Tibial nerve (tissue), 3 donors: ENCODE measurements around the gene PARD6A.

Source experiments
- CTCF ChIP-seq, 5 experiments: fragments of 200-600 bp in 3 of 5; fragments of 450-650 bp in 2 of 5; sonication (generic) in 3 of 5; IDR thresholded peaks; one replicate each; pipeline ENCODE4 v1.5.1; 2016 to 2019; ENCODE audit warnings: antibody characterized with exemption in 5 of 5, mild to moderate bottlenecking in 3 of 5, moderate library complexity in 2 of 5
- POLR2A ChIP-seq, 2 donors: fragments of 450-650 bp; IDR thresholded peaks; one replicate each; pipeline ENCODE4 v1.6.1; 2017; ENCODE audit warnings: antibody characterized with exemption in 2 of 2, mild to moderate bottlenecking in 2 of 2, moderate library complexity in 2 of 2

- no peak for TF ChIP-seq POLR2A (IDR thresholded peaks at IDR 0.05)
- peak in 2 of 5 experiments; percentile 19 to 25 for TF ChIP-seq CTCF (IDR thresholded peaks at IDR 0.05)
Observed at GRCh38 chr16:67653128-67653788, 7.5 kb upstream of the PARD6A start.
